NCI-H524 (cell line): ENCODE data around the gene AKNAD1.
A peak's percentile ranks its signal among the peaks of the same experiment; 100 is the strongest.

ENCODE experiments used
- DNase-seq, 2 experiments: peaks; one replicate each; lab custom pipeline; 2025; lab: John Stamatoyannopoulos, UW

Gene AKNAD1

DNA sequence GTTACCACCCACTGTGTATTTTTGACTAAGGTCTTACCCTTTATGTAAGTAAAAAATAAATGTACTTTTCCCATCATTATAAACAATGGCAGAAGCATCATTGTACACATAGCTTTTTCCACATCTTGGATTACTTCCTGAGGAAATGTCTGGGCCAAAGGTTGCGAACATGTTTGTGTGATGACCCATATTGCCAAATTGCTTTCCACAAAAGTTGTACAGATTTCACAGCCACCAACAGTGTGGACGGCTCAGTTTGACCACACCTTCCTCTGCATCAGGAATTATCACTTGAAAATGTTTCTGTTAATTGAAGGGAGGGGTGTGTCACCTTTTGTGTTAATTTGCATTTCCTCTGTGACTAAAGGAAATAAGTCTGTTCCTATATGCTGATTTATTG is 25.7 kb downstream of the AKNAD1 start:
- DNase-seq: no peak

DNA sequence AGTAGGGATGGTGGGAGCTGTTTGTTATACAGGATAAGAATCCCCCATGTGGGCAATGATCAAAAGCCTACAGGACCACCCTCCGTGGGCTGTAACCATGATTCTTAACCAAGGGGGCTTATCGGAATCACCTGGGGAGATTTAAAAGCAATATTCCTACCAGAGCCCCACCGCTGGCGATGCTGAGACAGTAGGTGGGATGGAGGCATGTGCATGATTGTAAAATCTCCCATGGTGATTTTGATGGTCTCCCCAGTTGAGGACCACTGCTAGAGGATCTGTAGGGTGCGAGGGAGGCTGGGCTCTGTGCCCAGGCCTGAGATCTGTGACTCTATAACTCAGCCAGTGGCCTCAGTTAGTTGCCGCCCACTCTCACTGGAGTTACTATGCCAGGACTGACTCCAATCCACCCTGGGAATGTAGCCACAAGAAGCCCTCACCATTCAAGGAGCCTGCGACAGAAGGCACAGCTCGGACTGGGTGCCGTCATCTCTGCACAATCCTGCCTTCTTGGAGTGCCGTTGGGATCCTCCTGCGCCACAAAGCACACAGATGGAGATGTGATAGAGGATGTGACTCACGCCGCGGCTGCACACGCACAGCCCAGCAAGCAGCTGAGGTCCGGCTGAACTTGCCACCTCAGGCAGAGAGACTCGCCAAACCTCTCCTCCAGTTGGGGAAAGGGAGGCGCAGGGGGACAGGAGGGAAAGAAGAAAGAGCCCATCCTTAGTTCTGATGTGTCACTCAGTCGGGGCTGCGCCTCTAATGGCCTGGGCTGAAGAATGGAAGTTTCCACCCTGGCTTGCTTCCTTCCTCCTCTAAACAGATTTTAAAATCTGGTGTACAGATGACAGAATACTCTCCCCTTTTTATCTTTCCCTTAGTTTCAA is 26.5 kb downstream of the AKNAD1 start:
- DNase-seq: peak; percentile 74 to 87

DNA sequence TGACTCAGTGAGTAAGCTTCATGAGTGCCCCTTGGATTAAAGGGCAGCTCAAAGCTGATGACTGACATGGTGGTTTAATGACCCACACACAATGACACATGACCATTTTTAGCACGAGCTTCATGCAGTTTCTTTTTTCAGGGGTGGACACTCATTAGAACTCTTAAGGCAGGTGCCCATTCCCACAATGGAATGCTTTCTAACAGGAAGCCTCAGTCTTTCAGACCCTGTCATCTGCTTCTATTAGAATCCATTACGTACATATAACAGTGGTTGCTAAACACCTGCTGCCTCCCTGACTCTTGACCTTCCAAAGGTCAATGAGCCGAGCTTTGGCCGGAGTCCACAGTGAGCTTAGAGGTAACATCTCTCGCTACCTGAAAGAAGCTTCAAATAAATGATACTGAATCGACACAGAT is 27.4 kb downstream of the AKNAD1 start:
- no peak for DNase-seq

DNA sequence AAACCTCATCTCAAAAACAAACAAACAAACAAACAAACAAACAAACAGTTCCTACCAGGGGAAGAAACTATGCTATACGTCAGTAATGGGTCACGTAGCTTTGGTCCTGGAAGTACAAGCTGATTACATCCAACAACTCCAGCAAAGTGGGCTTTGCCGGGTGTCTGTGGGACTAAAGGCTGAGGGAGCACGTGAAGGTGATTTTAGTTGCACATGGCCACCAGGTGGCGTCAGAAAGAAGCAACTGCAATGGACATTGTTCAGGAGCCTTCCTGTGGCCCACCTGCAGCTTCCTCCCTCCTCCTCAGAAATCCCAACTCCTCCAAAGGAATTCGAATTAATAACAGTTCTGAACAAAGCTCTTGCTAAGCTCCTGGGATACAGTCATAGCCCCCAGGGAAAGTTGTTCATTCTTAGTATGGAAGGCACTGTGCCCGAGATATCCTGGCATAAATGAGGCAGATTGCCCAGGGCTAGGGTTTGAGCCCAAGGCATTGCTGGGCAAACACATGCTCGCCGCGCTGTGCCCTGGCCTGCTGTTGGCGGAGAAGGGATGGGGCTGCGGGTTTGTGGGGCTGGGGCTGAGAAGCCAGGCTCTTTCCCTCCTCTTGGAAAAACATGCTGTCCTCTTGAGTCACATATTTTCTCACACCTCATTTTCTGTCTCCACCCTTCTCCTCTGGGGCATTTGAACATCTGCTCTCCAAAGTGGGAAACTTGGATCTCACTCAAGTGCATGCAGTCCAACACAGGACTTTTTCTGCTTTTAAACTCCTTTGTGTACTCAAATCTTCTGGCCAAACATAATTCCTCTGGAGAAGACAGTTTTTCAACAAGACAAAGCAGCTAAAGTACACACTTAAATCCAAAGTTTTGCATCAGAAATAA is 28.6 kb downstream of the AKNAD1 start:
- peak; percentile 60 to 83 for DNase-seq

DNA sequence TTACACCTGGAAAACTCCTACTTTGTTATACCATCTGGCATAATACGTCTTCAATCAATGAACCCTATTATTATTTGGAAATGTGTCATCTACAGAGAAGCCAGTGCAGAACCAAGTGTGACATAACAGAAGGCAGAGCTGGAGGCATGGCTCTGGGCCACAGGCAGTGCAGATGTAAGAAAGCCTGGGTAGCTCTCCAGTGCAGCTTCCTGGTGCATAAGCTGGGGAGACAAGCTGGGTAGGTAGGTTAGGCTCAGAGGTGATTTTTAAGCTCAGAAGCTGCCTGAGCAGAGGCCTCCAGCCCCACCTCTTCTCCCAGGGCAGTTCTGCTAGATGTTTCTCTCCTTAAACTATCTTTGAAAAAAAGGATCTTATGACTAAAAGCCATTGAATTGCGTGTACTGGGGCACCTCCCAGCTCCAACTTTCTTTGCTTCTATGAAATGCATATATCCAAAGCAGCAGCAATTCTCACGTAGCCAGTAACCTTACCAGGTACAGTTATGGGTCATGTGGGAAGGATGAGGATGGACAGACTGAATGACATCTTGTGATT is 30.7 kb downstream of the AKNAD1 start:
- DNase-seq: no peak

DNA sequence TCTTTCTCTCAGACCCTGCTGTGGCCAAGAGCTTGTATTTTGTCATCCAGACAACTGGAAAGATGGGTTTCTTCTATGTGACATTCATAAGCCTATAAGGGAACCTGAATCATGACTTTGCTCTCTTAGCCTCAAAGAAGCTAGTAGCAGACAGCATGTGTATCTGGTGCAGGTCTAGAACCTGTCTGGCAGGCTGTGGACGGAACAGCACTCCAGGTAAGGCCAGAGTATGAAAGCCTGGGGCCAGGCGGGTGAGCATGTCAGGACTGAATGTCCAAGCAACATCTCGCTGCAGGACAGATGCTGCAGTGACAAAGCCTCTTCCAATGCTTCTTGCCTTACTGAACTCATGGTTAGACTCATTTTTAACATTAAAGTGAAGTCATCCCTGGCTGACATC is 32.8 kb downstream of the AKNAD1 start:
- DNase-seq: no peak

DNA sequence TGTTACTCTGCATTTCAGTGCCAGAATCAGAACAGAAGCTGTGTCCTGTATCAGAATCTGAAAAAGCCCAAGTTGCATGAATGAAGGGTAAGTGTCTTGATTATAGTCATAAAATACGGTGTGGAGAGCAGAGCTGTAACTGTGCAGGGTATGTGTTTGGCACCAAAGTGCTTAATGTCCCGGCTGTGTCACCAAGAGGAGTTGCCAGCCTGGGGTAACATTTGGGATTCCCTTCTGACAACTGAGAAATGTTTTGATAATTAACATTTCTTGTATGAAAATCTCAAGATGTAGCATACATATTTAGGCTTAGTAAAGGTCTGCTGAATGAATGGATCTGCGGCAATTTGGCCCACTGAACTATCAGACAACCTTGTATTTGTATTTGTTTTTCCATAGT is 33.3 kb downstream of the AKNAD1 start:
- no peak for DNase-seq

DNA sequence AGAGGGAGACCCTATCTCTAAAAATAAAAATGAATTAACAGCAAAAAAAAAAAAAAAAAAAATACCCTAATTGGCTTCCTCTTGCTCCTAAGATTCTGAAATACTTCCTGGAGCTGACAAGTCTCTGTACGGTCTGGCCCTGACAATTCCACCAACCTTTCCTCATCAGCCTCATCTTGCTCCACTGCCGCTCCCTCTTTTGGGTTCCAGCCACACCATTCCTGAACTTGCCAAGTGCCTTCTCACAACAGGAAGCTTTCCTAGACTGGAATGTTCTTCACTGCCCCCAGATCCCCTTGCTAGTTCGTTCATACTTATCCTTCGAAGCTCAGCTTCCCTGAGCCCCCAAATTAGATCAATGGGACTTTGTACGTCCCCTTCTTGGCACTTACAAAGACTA is 37.0 kb downstream of the AKNAD1 start:
- no peak for DNase-seq

DNA sequence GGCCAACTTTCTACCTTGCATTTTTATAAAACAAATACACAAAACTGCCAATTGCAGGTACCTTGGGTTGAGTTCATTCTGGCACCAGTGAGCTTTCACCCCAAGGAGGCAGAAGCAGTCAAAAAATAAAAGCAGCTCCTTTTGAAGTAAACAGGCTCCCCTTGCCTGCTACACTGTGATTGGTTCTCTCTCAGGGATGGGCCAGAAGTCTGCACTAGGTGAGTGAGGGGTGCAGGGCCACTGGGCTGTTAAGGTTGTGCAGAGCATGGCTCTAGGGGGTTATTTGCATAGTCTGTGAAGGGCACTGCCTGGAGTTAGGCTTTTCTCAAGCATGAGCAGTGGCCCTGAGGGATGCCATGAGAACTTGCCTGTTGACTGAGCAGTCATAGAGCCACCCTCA is 39.1 kb downstream of the AKNAD1 start:
- DNase-seq: no peak

DNA sequence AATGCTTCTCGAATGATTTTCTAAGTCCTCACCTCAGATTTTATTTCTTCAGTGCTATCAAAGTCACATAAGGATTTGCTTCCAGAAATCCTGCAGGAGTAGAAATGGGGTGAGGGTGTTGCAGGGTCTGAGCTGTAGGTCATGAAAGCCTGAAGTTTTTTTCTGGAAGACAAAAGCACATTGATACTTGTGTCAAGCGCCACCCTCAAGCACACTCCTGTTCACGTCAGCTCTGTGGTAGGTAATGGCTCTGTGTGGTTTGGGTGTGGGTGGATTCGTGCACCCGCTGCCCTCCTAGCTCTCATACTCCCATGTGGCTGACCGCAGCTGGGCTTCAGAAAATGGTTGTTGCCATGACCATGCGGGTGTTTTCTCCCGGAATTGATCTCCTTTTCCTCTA is 39.9 kb downstream of the AKNAD1 start:
- DNase-seq: no peak

DNA sequence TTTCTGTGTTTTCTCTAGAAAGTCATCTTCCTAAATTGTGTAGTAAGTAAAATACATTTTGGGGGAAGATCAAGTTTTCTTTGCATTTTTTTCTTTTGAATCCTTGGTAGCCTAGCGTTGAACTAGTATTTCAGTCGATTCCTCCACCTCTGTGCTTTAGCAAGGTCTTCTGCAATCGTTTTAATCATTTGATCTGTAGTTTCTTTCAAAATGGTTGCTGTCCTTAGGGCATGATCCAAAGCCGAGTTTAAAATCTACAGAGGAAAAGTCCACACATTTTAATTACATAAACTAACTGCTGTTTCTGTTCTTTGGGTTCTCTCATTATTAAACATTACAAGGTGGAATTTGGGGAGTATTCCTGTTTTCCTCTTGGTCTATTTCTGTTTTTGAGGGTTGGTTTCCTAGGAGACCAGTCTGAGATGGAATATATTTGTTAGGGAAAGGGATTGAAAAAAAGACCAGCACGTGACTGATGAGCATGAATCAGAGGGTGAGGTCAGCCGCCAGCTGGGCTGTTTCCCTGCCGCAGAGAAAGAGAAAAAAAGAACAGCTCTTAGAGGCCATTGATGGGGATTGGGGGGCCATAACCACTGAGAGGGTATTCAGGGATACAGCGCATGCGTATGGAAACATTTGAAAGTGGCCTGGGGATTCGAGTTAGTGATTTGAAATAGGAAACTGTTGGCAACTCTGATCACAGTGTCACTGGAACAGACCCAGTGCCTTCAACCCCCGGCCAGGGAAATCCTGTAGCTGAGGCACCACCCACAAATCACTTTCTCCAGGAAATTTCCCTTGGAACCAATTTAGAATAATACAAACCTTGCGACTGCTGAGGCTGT is 40.6 kb downstream of the AKNAD1 start:
- DNase-seq: peak; percentile 49 to 81

DNA sequence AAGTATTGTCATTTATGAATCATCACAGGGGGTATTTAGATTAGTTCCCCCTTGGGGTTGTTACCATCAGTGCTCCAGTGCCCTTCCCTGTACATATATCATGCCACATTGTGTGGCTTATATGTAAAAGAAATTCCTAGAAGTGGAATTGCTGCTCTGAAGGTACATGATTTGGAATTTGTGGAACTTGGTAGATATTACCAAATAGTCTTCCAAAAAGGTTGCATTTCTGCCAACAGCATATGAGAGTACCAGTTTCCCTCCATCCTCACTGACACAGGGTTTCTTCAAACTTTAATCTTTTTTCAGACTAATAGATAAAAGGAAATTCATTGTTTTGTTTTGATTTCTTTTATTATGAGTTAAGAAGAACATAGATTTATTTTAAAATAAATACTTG is 41.3 kb downstream of the AKNAD1 start:
- DNase-seq: no peak

DNA sequence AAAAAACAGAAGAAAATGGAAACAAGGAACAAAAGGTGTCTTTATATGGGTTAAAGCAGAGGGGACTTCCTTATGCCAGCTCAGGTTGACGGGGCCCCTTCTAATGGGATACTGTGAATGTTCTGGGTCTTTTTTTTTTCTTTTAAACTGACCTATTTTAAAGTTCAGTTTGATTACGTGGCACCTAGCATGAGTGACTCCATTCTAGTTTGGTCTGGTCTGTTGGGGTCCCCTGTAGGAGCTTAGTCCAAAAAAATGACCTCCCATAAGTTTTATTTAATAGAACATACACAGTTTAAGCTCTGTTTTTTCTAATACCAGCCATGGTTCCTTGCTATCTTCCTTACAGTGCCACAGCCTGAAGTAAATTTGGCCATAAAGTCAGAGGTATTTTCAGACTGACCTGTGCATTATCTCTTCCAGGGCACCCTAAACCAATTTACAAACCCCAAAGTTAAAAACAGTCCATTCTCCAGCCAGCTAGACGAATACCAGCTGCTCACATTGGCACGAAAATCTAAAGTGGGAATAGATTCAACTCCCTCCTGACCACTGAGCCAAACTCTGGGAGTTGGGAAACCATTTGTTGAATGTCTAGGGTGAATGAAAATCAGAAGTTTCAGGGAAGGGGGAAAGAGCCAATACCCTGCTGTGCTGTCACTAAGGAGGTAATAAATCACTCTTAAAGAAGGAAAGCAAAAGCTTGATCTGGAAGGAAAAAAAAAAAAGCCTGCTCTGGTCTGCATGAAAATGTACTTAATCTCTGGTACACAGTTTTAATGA is 42.4 kb downstream of the AKNAD1 start:
- DNase-seq: no peak

DNA sequence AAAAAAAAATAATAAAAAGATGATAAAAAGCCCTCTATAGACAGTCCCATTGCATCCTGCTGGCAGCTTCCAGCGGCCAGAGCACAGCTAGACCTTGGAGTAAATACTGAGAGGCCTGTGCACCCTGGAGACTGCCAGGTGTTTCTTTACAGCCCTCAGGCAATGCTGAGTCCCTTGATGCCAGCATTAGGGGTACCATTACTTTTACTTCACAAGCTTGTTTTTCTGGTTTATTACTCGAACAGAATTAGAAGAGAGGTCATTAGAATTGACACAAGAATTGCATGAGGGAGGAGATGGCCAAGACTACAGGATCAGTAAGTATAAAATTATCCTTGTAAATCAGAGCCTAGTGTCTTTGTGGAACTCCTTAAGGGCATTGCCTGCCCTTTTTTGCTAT is 43.6 kb downstream of the AKNAD1 start:
- no peak for DNase-seq

DNA sequence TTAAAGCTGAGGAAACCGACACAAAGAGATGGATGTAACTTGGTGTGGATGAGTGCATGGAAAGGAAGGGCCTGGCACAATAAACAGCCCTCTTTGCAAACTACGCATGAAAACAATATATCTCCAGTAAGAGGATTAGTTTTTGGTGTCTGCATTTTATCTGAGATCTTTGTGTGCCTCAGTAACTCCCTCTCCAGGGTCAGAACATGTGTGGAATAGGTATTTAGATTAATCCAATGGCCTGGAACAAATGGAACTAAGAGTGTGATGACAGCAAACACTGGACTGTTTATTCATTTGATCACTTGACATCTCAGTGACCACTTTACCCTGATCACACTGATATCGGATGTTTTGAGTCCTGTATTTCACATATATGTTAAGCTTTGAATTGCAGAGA is 45.3 kb downstream of the AKNAD1 start:
- peak in 1 of 2 experiments; percentile 23 for DNase-seq

DNA sequence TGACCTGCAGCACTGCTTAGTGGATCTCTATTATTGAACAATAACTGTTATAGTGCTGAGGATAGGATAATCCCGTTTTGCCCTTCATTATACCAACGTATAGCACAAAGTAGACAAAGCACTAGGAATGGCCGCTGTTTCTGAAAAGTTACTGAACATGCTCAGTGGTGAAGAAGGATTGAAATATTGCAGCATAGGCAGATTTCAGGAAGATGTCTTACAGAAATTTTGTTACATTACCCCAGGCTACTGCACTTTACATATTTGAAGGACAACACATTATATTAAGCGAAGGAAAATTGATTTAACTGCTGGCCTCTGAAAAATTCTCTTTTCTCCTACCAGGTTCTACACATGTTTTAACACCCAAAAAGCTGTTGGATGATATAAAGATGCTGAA is 48.5 kb downstream of the AKNAD1 start:
- no peak for DNase-seq

DNA sequence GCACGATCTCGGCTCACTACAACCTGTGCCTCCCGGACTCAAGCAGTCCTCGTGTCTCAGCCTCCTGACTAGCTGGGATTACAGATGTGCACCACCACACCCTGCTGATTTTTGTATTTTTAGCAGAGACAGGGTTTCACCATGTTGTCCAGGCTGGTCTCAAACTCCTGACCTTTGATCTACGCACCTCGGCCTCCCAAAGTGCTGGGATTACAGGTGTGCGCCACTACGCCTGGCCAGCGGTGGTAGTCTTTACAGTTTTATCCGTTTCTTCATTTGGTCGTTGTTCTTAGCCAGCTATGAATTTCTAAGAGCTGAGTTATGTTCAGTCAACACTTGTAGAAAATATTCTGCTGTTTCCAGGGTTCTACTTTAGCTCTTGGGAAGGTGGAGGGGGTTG is 53.3 kb downstream of the AKNAD1 start:
- DNase-seq: no peak

DNA sequence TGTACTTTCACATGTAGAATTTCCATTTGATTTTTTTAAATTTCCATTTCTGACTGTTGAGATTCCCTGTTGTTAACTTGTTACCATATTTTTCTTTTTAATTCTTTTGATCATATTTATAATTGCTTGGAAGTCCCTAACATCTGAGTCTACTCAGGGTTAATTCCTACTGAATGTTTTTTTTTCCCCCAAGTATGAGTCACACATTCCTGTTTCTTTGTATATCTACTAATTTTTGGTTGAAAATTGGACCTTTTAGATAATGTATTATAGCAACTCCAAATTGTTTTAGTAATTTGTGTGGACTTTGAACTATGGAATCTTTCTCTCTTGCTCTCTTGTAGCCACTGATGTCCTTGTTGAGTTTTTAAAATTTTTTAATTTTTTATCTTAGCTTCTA is 55.8 kb downstream of the AKNAD1 start:
- no peak for DNase-seq

DNA sequence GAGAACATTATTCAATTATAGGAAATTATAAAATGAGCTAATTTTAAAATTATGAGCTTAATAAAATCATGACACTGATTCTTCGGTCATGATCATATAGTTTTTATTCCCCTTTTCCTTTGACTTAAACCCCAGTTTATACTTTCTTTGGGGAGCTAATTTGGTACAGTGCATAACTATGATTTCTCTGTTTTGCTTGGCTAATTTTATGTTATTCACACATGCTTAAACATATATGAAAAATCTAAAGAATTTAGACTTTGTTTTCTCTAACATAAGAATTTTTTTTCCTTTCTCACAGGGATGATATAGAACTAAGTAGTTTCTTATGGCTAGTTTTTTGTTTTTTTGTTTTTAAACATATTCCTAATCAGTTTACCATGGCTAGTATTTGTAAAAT is 57.9 kb downstream of the AKNAD1 start:
- DNase-seq: no peak

DNA sequence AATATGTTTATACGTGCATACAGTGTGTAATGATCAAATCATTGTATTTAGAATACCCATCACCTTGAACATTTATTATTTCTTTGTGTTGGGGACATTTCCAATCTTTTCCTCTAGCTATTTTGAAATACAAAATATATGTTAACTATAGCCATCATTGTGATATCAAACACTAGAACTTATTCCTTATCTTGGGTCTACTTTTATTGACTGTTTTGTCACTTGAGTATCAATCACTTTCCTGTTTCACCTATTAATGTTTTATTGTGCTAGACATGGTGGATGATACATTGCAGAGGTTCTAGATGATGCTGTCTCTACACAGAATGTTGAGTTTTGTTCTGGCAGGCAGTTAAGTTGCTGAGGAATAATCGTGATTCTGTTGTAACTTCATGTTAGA is 64.5 kb downstream of the AKNAD1 start:
- DNase-seq: no peak

DNA sequence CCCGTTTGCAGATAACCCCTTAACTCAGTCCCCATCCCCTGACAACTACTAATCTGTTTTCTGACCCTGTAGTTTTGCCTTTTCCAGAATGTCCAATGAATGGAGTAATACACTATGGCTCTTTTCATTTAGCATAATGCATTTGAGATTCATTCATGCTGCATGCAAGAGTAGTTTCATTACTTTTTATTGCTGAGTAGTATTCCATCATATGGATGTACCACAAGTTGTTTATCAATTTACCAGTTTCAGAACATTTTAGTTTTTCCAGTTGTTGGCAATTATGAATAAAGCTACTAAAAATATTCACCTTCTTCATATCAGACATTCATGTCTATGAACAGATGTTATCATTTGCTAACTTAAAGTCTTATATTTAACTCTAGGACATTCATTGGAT is 65.1 kb downstream of the AKNAD1 start:
- no peak for DNase-seq
